GM10248 (cell line): ENCODE data around the gene MED9.

Source experiments
- CTCF ChIA-PET: fragments of 300-600 bp; sonication (Branson Sonifier 250); formaldehyde crosslinking; extraction: SDS; loops from one replicate; lab custom pipeline; 2021; ENCODE audit warnings: antibody characterized with exemption; lab: Yijun Ruan, JAX
- POLR2A ChIA-PET: fragments of 350-650 bp; sonication (Branson Sonifier 250); formaldehyde crosslinking; extraction: SDS; loops from one replicate; lab custom pipeline; 2020; ENCODE audit warnings: antibody characterized with exemption; lab: Yijun Ruan, JAX
- DNase-seq: peaks from one replicate; pipeline ENCODE4 v3.0.0; 2012; ENCODE audit errors: extremely low spot score
- CTCF ChIP-seq: IDR thresholded peaks from 2 replicates; pipeline ENCODE4 v1.5.1; 2012; ENCODE audit warnings: mild to moderate bottlenecking, low read depth; ENCODE audit errors: extremely low read depth, missing control alignments, control extremely low read depth

The MED9 gene

GRCh38 chr17:17537311-17538099 lies 60.7 kb downstream of the MED9 start:
- CTCF ChIA-PET, result interaction anchor here (1.2 to 2.4 kb wide), 2 partner anchors 10 to 41 kb away, joined by 4 to 9 read pairs; no protein-coding TSS in a partner anchor

GRCh38 chr17:17538417-17539391 lies 61.9 kb downstream of the MED9 start:
- POLR2A ChIA-PET, result no interaction called here
- CTCF ChIA-PET, result interaction anchor here (1.0 to 2.4 kb wide), 3 partner anchors 11 to 183 kb away, joined by 3 to 9 read pairs (median 4); no protein-coding TSS in a partner anchor
- TF ChIP-seq CTCF, result no peak
- no peak for DNase-seq

More at GRCh38 chr17:17537311-17538099, 60.7 kb downstream of the MED9 start:
- DNase-seq, result no peak
- POLR2A ChIA-PET, result no interaction called here
- TF ChIP-seq CTCF, result no peak

- no peak for TF ChIP-seq CTCF
- no peak for DNase-seq
- ChIA-PET CTCF (interaction anchor here (1.1 to 2.4 kb wide), 2 partner anchors 29 to 43 kb away, joined by 3 to 9 read pairs; no protein-coding TSS in a partner anchor), POLR2A (no interaction called here)
These were observed 62.8 kb downstream of the MED9 start for GRCh38 chr17:17539591-17539990.

- no peak for TF ChIP-seq CTCF
- ChIA-PET POLR2A (no interaction called here), CTCF (interaction anchor here (1.1 to 2.4 kb wide), 3 partner anchors 28 to 44 kb away, joined by 3 to 9 read pairs (median 3); no protein-coding TSS in a partner anchor)
- DNase-seq, result no peak
These were observed 63.6 kb downstream of the MED9 start for GRCh38 chr17:17540278-17540906.

- POLR2A ChIA-PET, result no interaction called here
- CTCF ChIA-PET, result interaction anchor here (1.4 kb wide), 1 partner anchor 44 kb away, joined by 3 read pairs; no protein-coding TSS in a partner anchor
- no peak for TF ChIP-seq CTCF
These were observed 64.3 kb downstream of the MED9 start for GRCh38 chr17:17540935-17541639.

More at GRCh38 chr17:17540935-17541639, 64.3 kb downstream of the MED9 start:
- no peak for DNase-seq
